GM23338 (cell line): ENCODE data around the gene POU2AF2. TPM values are rescaled to one million over a fixed set of nuclear protein-coding genes. Genes with fewer than 3 reads are reported as not detected.

Experiments
- ATAC-seq: fragments of 200-7000 bp; cut with Tn5 transposase; 3 replicates; pipeline ENCODE4 v1.9.1; 2020
- DNase-seq: peaks from one replicate; pipeline ENCODE4 v3.0.0-alpha.2; 2015; ENCODE audit warnings: low spot score
- H2AFZ ChIP-seq: fragments of 200-600 bp; sonication (generic); 2 replicates; pipeline ENCODE4 v1.8.0; 2016; ENCODE audit warnings: antibody characterized with exemption, mild to moderate bottlenecking, moderate library complexity
- H3F3A ChIP-seq: fragments of 200-600 bp; sonication (generic); replicated peaks from 2 replicates; pipeline ENCODE4 v1.8.0; 2017; ENCODE audit warnings: antibody characterized with exemption, mixed run types, low read depth
- H3K27ac ChIP-seq: fragments of 200-600 bp; sonication (generic); 2 replicates; pipeline ENCODE4 v1.6.1; 2016; ENCODE audit warnings: low read depth
- H3K27me3 ChIP-seq: fragments of 200-600 bp; sonication (generic); 2 replicates; pipeline ENCODE4 v1.8.0; 2016; ENCODE audit warnings: mild to moderate bottlenecking, mixed run types, moderate library complexity; ENCODE audit not compliant: insufficient read depth
- H3K36me3 ChIP-seq: fragments of 200-600 bp; sonication (generic); 2 replicates; pipeline ENCODE4 v1.8.0; 2016; ENCODE audit warnings: mild to moderate bottlenecking; ENCODE audit not compliant: insufficient read depth
- H3K4me1 ChIP-seq: fragments of 200-600 bp; sonication (generic); 2 replicates; pipeline ENCODE4 v1.8.0; 2016; ENCODE audit warnings: mild to moderate bottlenecking, moderate library complexity; ENCODE audit not compliant: insufficient read depth
- H3K4me2 ChIP-seq: fragments of 200-600 bp; sonication (generic); 2 replicates; pipeline ENCODE4 v1.7.1; 2017; ENCODE audit warnings: mixed run types
- H3K4me3 ChIP-seq: fragments of 200-600 bp; sonication (generic); 2 replicates; pipeline ENCODE4 v1.6.1; 2016; ENCODE audit warnings: mixed run types
- H3K79me2 ChIP-seq: fragments of 200-600 bp; sonication (generic); replicated peaks from 2 replicates; pipeline ENCODE4 v1.8.0; 2017; ENCODE audit warnings: mild to moderate bottlenecking; ENCODE audit not compliant: insufficient read depth
- H3K9me2 ChIP-seq: fragments of 200-600 bp; sonication (generic); 2 replicates; pipeline ENCODE4 v1.8.0; 2017; ENCODE audit not compliant: insufficient read depth
- H4K20me1 ChIP-seq: fragments of 200-600 bp; sonication (generic); replicated peaks from 2 replicates; pipeline ENCODE4 v1.8.0; 2017; ENCODE audit warnings: mild to moderate bottlenecking; ENCODE audit not compliant: insufficient read depth
- H3K27ac Mint-ChIP-seq: 2 replicates; pipeline ENCODE4 v1.8.0; 2020; ENCODE audit warnings: inconsistent platforms, mild to moderate bottlenecking, moderate library complexity, mixed read lengths
- H3K27me3 Mint-ChIP-seq: 3 replicates; pipeline ENCODE4 v1.8.0; 2022; ENCODE audit warnings: low read depth, mild to moderate bottlenecking, moderate library complexity, mixed read lengths, inconsistent platforms; ENCODE audit not compliant: insufficient read depth, poor library complexity
- H3K36me3 Mint-ChIP-seq: 3 replicates; pipeline ENCODE4 v1.8.0; 2021; ENCODE audit warnings: low read depth, mild to moderate bottlenecking, inconsistent platforms, moderate library complexity, mixed read lengths
- H3K4me1 Mint-ChIP-seq: 3 replicates; pipeline ENCODE4 v1.8.0; 2020; ENCODE audit warnings: mild to moderate bottlenecking, inconsistent platforms, mixed read lengths
- H3K4me3 Mint-ChIP-seq: 3 replicates; pipeline ENCODE4 v1.8.0; 2021; ENCODE audit warnings: moderate library complexity, mild to moderate bottlenecking, inconsistent platforms, mixed read lengths
- H3K9me3 Mint-ChIP-seq: 3 replicates; pipeline ENCODE4 v1.8.0; 2020; ENCODE audit warnings: moderate library complexity, mild to moderate bottlenecking, inconsistent platforms, mixed read lengths
- CREB1 ChIP-seq: fragments of 250-450 bp; sonication (Bioruptor Pico); IDR thresholded peaks from 2 replicates; pipeline ENCODE4 v1.5.0; 2020; ENCODE audit warnings: low read depth, mild to moderate bottlenecking, moderate library complexity
- EZH2 ChIP-seq: fragments of 200-600 bp; sonication (generic); IDR thresholded peaks from one replicate; pipeline ENCODE4 v1.8.0; 2017; ENCODE audit warnings: antibody characterized with exemption, mild to moderate bottlenecking, low read depth; ENCODE audit not compliant: unreplicated experiment
- EZH2phosphoT487 ChIP-seq: fragments of 200-600 bp; sonication (generic); IDR thresholded peaks from one replicate; pipeline ENCODE4 v1.8.1; 2018; ENCODE audit warnings: antibody characterized with exemption; ENCODE audit not compliant: unreplicated experiment
- JUNB ChIP-seq: IDR thresholded peaks from one replicate; pipeline ENCODE4 v1.6.1; 2016; ENCODE audit warnings: antibody characterized with exemption; ENCODE audit not compliant: unreplicated experiment
- NANOG ChIP-seq: IDR thresholded peaks from 2 replicates; pipeline ENCODE4 v1.6.1; 2016; ENCODE audit warnings: antibody characterized with exemption, borderline replicate concordance
- POLR2AphosphoS5 ChIP-seq: IDR thresholded peaks from 2 replicates; pipeline ENCODE4 v1.6.1; 2016; ENCODE audit warnings: antibody characterized with exemption, low read depth
- STAT1 ChIP-seq: IDR thresholded peaks from one replicate; pipeline ENCODE4 v1.6.1; 2016; ENCODE audit warnings: antibody characterized with exemption; ENCODE audit not compliant: unreplicated experiment
- ZNF114 ChIP-seq: fragments of 250-450 bp; sonication (Bioruptor Pico); IDR thresholded peaks from 2 replicates; pipeline ENCODE4 v1.5.0; 2020; ENCODE audit warnings: mild to moderate bottlenecking, moderate library complexity
- ZNF331 ChIP-seq: fragments of 250-450 bp; sonication (Bioruptor Pico); IDR thresholded peaks from 2 replicates; pipeline ENCODE4 v1.5.0; 2020; ENCODE audit warnings: low read depth, mild to moderate bottlenecking, moderate library complexity
- ZNF462 ChIP-seq: fragments of 250-450 bp; sonication (Bioruptor Pico); IDR thresholded peaks from 2 replicates; pipeline ENCODE4 v1.5.0; 2020; ENCODE audit warnings: mild to moderate bottlenecking, moderate library complexity
- polyA plus RNA-seq: library from polyadenylated mRNA; unstranded; fragments of >200 nt; fragmentation: Nextera tagmentation; extraction: Ambion mirVana; gene quantifications from 2 replicates; pipeline ENCODE4 v1.2.1, GENCODE V29; 2016
- total RNA-seq: library from RNA; depleted of rRNA; stranded (reverse); fragments of >200 nt; shearing (Covaris generic); gene quantifications from 2 replicates; pipeline ENCODE4 v1.2.3, GENCODE V29; 2014
- TF ChIP-seq, protein P1 (sequence below): IDR thresholded peaks from one replicate; pipeline ENCODE4 v1.6.1; 2018; ENCODE audit warnings: antibody characterized with exemption; ENCODE audit not compliant: unreplicated experiment
- TF ChIP-seq, protein P2 (sequence below), 2 experiments: fragments of 200-600 bp in 1 of 2; sonication (generic) in 1 of 2; conservative IDR thresholded peaks; 2 replicates each; pipeline versions ENCODE4 v1.5.1 to v1.6.1; 2016 to 2017; ENCODE audit warnings: antibody characterized with exemption in 2 of 2, low read depth in 2 of 2, mild to moderate bottlenecking in 2 of 2, moderate library complexity in 1 of 2
- TF ChIP-seq, protein P3 (sequence below): IDR thresholded peaks from 2 replicates; pipeline ENCODE4 v1.6.1; 2016; ENCODE audit warnings: antibody characterized with exemption

The POU2AF2 gene
- total and polyA plus RNA-seq, 2 experiments from 2014 or later = not detected

- ATAC-seq (no peak), DNase-seq (no peak)
- Mint-ChIP-seq H3K27me3 (peaks cover 2% of the 10 kb centered on the region), H3K9me3 (no peaks in the 10 kb centered on the region; the same call in 1 of the 3 replicates), H3K27ac (no peak overlapping the region), H3K36me3 (no peaks in the 10 kb centered on the region; the same call in 2 of the 3 replicates), H3K4me1 (no peaks in the 10 kb centered on the region), H3K4me3 (no peak overlapping the region)
- Histone ChIP-seq H3K4me3 (no peak overlapping the region), H3K4me1 (no peaks in the 10 kb centered on the region), H3K27ac (no peak overlapping the region), H3K79me2 (no peaks in the 10 kb centered on the region), H3F3A (no peaks in the 10 kb centered on the region), H3K36me3 (no peaks in the 10 kb centered on the region), H3K27me3 (no peaks in the 10 kb centered on the region), H4K20me1 (no peaks in the 10 kb centered on the region), H3K4me2 (no peak overlapping the region), H2AFZ (no peak overlapping the region), H3K9me2 (no peaks in the 10 kb centered on the region; the same call in 1 of the 2 replicates)
- no peak for TF ChIP-seq POLR2AphosphoS5
- TF ChIP-seq, protein P1, sequence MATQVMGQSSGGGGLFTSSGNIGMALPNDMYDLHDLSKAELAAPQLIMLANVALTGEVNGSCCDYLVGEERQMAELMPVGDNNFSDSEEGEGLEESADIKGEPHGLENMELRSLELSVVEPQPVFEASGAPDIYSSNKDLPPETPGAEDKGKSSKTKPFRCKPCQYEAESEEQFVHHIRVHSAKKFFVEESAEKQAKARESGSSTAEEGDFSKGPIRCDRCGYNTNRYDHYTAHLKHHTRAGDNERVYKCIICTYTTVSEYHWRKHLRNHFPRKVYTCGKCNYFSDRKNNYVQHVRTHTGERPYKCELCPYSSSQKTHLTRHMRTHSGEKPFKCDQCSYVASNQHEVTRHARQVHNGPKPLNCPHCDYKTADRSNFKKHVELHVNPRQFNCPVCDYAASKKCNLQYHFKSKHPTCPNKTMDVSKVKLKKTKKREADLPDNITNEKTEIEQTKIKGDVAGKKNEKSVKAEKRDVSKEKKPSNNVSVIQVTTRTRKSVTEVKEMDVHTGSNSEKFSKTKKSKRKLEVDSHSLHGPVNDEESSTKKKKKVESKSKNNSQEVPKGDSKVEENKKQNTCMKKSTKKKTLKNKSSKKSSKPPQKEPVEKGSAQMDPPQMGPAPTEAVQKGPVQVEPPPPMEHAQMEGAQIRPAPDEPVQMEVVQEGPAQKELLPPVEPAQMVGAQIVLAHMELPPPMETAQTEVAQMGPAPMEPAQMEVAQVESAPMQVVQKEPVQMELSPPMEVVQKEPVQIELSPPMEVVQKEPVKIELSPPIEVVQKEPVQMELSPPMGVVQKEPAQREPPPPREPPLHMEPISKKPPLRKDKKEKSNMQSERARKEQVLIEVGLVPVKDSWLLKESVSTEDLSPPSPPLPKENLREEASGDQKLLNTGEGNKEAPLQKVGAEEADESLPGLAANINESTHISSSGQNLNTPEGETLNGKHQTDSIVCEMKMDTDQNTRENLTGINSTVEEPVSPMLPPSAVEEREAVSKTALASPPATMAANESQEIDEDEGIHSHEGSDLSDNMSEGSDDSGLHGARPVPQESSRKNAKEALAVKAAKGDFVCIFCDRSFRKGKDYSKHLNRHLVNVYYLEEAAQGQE = no peak
- TF ChIP-seq EZH2phosphoT487 = no peak
- no peak for TF ChIP-seq STAT1
- TF ChIP-seq, protein P2, sequence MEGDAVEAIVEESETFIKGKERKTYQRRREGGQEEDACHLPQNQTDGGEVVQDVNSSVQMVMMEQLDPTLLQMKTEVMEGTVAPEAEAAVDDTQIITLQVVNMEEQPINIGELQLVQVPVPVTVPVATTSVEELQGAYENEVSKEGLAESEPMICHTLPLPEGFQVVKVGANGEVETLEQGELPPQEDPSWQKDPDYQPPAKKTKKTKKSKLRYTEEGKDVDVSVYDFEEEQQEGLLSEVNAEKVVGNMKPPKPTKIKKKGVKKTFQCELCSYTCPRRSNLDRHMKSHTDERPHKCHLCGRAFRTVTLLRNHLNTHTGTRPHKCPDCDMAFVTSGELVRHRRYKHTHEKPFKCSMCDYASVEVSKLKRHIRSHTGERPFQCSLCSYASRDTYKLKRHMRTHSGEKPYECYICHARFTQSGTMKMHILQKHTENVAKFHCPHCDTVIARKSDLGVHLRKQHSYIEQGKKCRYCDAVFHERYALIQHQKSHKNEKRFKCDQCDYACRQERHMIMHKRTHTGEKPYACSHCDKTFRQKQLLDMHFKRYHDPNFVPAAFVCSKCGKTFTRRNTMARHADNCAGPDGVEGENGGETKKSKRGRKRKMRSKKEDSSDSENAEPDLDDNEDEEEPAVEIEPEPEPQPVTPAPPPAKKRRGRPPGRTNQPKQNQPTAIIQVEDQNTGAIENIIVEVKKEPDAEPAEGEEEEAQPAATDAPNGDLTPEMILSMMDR (conservative IDR thresholded peaks at IDR 0.05; ENCODE audit: low read depth in 2 of 2) = no peak
- no peak for TF ChIP-seq ZNF331 (CRISPR knock-in tag)
- no peak for TF ChIP-seq JUNB
- no peak for TF ChIP-seq CREB1
- TF ChIP-seq EZH2 = no peak
- TF ChIP-seq NANOG = no peak
- TF ChIP-seq, protein P3, sequence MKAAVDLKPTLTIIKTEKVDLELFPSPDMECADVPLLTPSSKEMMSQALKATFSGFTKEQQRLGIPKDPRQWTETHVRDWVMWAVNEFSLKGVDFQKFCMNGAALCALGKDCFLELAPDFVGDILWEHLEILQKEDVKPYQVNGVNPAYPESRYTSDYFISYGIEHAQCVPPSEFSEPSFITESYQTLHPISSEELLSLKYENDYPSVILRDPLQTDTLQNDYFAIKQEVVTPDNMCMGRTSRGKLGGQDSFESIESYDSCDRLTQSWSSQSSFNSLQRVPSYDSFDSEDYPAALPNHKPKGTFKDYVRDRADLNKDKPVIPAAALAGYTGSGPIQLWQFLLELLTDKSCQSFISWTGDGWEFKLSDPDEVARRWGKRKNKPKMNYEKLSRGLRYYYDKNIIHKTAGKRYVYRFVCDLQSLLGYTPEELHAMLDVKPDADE = no peak
- no peak for TF ChIP-seq ZNF114 (CRISPR knock-in tag)
- no peak for TF ChIP-seq ZNF462 (CRISPR knock-in tag)
Measured at GRCh38 chr11:111213256-111213655, 32.3 kb upstream of the POU2AF2 start.
